Right lobe of liver (tissue), 4 donors: ENCODE data around the gene CA11.

ENCODE experiments used
- CTCF ChIP-seq, 4 donors: fragments of 200-600 bp in 3 of 4; fragments of 450-650 bp in 1 of 4; IDR thresholded peaks; one replicate each; pipeline versions ENCODE4 v1.5.1 to v1.8.0; 2016 to 2022; ENCODE audit warnings: antibody characterized with exemption in 4 of 4, mild to moderate bottlenecking in 2 of 4
- POLR2A ChIP-seq: fragments of 450-650 bp; IDR thresholded peaks from one replicate; pipeline ENCODE4 v1.6.1; 2017; ENCODE audit warnings: antibody characterized with exemption, mild to moderate bottlenecking
- donor health status: DM: no; HTN: no; CAD: no.
- donor health status: DM: no; HTN: no; CAD: no.
- donor health status: DM: no; HTN: yes; CAD: no.

GRCh38 chr19:48663667-48664066 is 17.7 kb upstream of the CA11 start:
- TF ChIP-seq CTCF (IDR thresholded peaks at IDR 0.05) (no peak), POLR2A (no peak)
